SK-N-SH (cell line): ENCODE results near the gene GBP7. TPM values are rescaled to one million over a fixed set of nuclear protein-coding genes. Genes with fewer than 3 reads are reported as not detected.

ENCODE experiments used
- CTCF ChIA-PET: fragments of 300-600, 350-600 bp; formaldehyde crosslinking; extraction: SDS; loops from one replicate; lab custom pipeline; 2021; lab: Yijun Ruan, JAX
- POLR2A ChIA-PET: fragments of 350-600 bp; sonication (Branson Sonifier 250); formaldehyde crosslinking; extraction: SDS; loops from one replicate; lab custom pipeline; 2020; ENCODE audit warnings: antibody characterized with exemption, inconsistent platforms; lab: Yijun Ruan, JAX
- DNase-seq: peaks from one replicate; pipeline ENCODE4 v3.0.0; 2012
- H2AFZ ChIP-seq: fragments of 200-600 bp; sonication (generic); 2 replicates; pipeline ENCODE4 v1.8.1; 2016; ENCODE audit warnings: antibody characterized with exemption, mild to moderate bottlenecking, low read depth
- H3F3A ChIP-seq: fragments of 200-600 bp; sonication (generic); replicated peaks from 2 replicates; pipeline ENCODE3; 2016; ENCODE audit warnings: antibody characterized with exemption, mild to moderate bottlenecking; ENCODE audit not compliant: insufficient read depth
- H3K27ac ChIP-seq, 2 experiments: fragments of 200-500 bp in 1 of 2; fragments of 200-600 bp in 1 of 2; sonication (Bioruptor generic) in 1 of 2; sonication (generic), shearing (Covaris generic) in 1 of 2; 2 replicates each; pipeline versions ENCODE4 v1.5.1 to v1.6.1; 2014 to 2016; ENCODE audit warnings: low read depth in 2 of 2, inconsistent platforms in 1 of 2, low read length in 1 of 2, mild to moderate bottlenecking in 1 of 2, mixed read lengths in 1 of 2
- H3K27me3 ChIP-seq: fragments of 200-600 bp; sonication (generic), shearing (Covaris generic); 2 replicates; pipeline ENCODE4 v1.6.1; 2016; ENCODE audit warnings: mixed run types; ENCODE audit not compliant: insufficient read depth
- H3K36me3 ChIP-seq, 2 experiments: fragments of 200-500 bp in 1 of 2; fragments of 200-600 bp in 1 of 2; sonication (Bioruptor generic) in 1 of 2; sonication (generic) in 1 of 2; replicated peaks in 1 of 2; 2 replicates each; pipeline versions ENCODE3 to v1.5.1; 2014 to 2016; ENCODE audit warnings: low read length in 1 of 2, mild to moderate bottlenecking in 1 of 2; ENCODE audit not compliant: insufficient read depth in 2 of 2, control insufficient read depth in 1 of 2
- H3K4me1 ChIP-seq, 2 experiments: fragments of 200-500 bp in 1 of 2; fragments of 200-600 bp in 1 of 2; sonication (Bioruptor generic) in 1 of 2; sonication (generic), shearing (Covaris generic) in 1 of 2; 2 replicates each; pipeline versions ENCODE4 v1.5.1 to v1.6.1; 2014 to 2016; ENCODE audit warnings: low read depth in 1 of 2, low read length in 1 of 2, mixed run types in 1 of 2; ENCODE audit not compliant: insufficient read depth in 2 of 2, control insufficient read depth in 1 of 2
- H3K4me2 ChIP-seq: fragments of 200-600 bp; sonication (generic), shearing (Covaris generic); 2 replicates; pipeline ENCODE4 v1.6.1; 2017; ENCODE audit warnings: mixed run types
- H3K4me3 ChIP-seq, 2 experiments: fragments of 200-500 bp in 1 of 2; fragments of 200-600 bp in 1 of 2; sonication (Bioruptor generic) in 1 of 2; sonication (generic), shearing (Covaris generic) in 1 of 2; 2 replicates each; pipeline versions ENCODE4 v1.5.1 to v1.8.1; 2014 to 2016; ENCODE audit warnings: low read depth in 2 of 2, inconsistent platforms in 1 of 2, low read length in 1 of 2, mild to moderate bottlenecking in 1 of 2, mixed read lengths in 1 of 2, moderate library complexity in 1 of 2
- H3K79me2 ChIP-seq: fragments of 200-600 bp; sonication (generic); 2 replicates; pipeline ENCODE4 v1.8.1; 2017; ENCODE audit warnings: mild to moderate bottlenecking; ENCODE audit not compliant: insufficient read depth
- H3K9ac ChIP-seq: fragments of 200-600 bp; sonication (generic); 2 replicates; pipeline ENCODE4 v1.6.1; 2017; ENCODE audit warnings: mixed run types
- H3K9me2 ChIP-seq: fragments of 200-600 bp; sonication (generic); 2 replicates; pipeline ENCODE4 v1.6.1; 2017; ENCODE audit warnings: mixed run types
- H3K9me3 ChIP-seq: fragments of 200-600 bp; sonication (generic); 2 replicates; pipeline ENCODE4 v1.6.1; 2017; ENCODE audit warnings: mixed run types, mild to moderate bottlenecking, moderate library complexity
- H4K20me1 ChIP-seq: fragments of 200-600 bp; sonication (generic); 2 replicates; pipeline ENCODE4 v1.6.1; 2017; ENCODE audit warnings: mild to moderate bottlenecking, mixed run types; ENCODE audit not compliant: insufficient read depth
- CHD2 ChIP-seq: fragments of 150-350 bp; IDR thresholded peaks from 2 replicates; pipeline ENCODE4 v1.6.1; 2018; ENCODE audit warnings: low read length; ENCODE audit not compliant: partially characterized antibody
- ELF1 ChIP-seq: IDR thresholded peaks from 2 replicates; pipeline ENCODE4 v1.4.0; 2012
- FOSL2 ChIP-seq: IDR thresholded peaks from 2 replicates; pipeline ENCODE4 v1.4.0; 2012; ENCODE audit warnings: low read depth, mild to moderate bottlenecking, moderate library complexity, borderline replicate concordance
- FOXM1 ChIP-seq: IDR thresholded peaks from 2 replicates; pipeline ENCODE4 v1.4.0; 2012; ENCODE audit warnings: low read depth, mild to moderate bottlenecking
- NFIC ChIP-seq: IDR thresholded peaks from 2 replicates; pipeline ENCODE4 v1.4.0; 2012; ENCODE audit warnings: borderline replicate concordance
- PBX3 ChIP-seq: IDR thresholded peaks from 2 replicates; pipeline ENCODE4; 2012
- POLR2AphosphoS5 ChIP-seq: IDR thresholded peaks from 2 replicates; pipeline ENCODE4 v1.6.1; 2012; ENCODE audit warnings: low read depth, low read length
- RCOR1 ChIP-seq: fragments of 150-350 bp; IDR thresholded peaks from 2 replicates; pipeline ENCODE4 v1.6.1; 2017; ENCODE audit warnings: antibody characterized with exemption, low read length
- TAF1 ChIP-seq: IDR thresholded peaks from 2 replicates; pipeline ENCODE4 v1.6.1; 2012; ENCODE audit warnings: low read depth, mild to moderate bottlenecking, low read length, moderate library complexity, borderline replicate concordance
- USF1 ChIP-seq: IDR thresholded peaks from 2 replicates; pipeline ENCODE4 v1.4.0; 2012; ENCODE audit warnings: low read depth, borderline replicate concordance
- ZBTB33 ChIP-seq: IDR thresholded peaks from 2 replicates; pipeline ENCODE4 v1.4.0; 2012; ENCODE audit warnings: low read depth, borderline replicate concordance
- WGBS: methylation state at CpG from one replicate; pipeline ENCODE4 v1.1.6; 2017; ENCODE audit warnings: low lambda C conversion rate; 5-methylcytosine and 5-hydroxymethylcytosine counted together
- polyA plus RNA-seq, 3 experiments: library from polyadenylated mRNA; depleted of rRNA; stranded (reverse); fragments of >200 nt; gene quantifications; 2 replicates each; pipeline ENCODE4 v1.2.3, GENCODE V29; 2012
- TF ChIP-seq, protein P1 (sequence below): fragments of 150-350 bp; IDR thresholded peaks from 2 replicates; pipeline ENCODE4 v1.6.1; 2016; ENCODE audit warnings: mild to moderate bottlenecking, low read depth, low read length
- TF ChIP-seq, protein P2 (sequence below): IDR thresholded peaks from 2 replicates; pipeline ENCODE4 v1.6.1; 2012; ENCODE audit warnings: mild to moderate bottlenecking, low read depth, low read length, moderate library complexity

GBP7 gene
- polyA plus RNA-seq, 1 of the 3 experiments (the other 2 are of a cell fraction) = not detected

- H3K4me1 ChIP-seq = 0 out of 4 replicates have a peak, but pooled peaks cover 0 to 2% of the 10 kb centered on the region in 2 experiments
- H3K27ac ChIP-seq = no peak overlapping the region
- no peak overlapping the region for H3K4me2 ChIP-seq
- ChIA-PET POLR2A (no interaction called here), CTCF (no interaction called here)
- WGBS = 13% methylated on average over 1 of the region's 1 CpG
- no peaks in the 10 kb centered on the region for H3K36me3 ChIP-seq
- no peaks in the 10 kb centered on the region for H3K9me3 ChIP-seq
- no peak overlapping the region for H2AFZ ChIP-seq
- H3K4me3 ChIP-seq = no peak overlapping the region
- peaks cover 5% of the 10 kb centered on the region for H3F3A ChIP-seq
- no peaks in the 10 kb centered on the region for H3K9me2 ChIP-seq
- no peak overlapping the region for H3K9ac ChIP-seq
- H3K79me2 ChIP-seq = no peaks in the 10 kb centered on the region
- no peak for DNase-seq
- TF ChIP-seq FOXM1 = no peak
- no peak for TF ChIP-seq NFIC
- no peak for TF ChIP-seq ZBTB33
- H3K27me3 ChIP-seq = no peaks in the 10 kb centered on the region
- no peaks in the 10 kb centered on the region for H4K20me1 ChIP-seq
These were observed 42.1 kb downstream of the GBP7 start for GRCh38 chr1:89133747-89134146.

DNA sequence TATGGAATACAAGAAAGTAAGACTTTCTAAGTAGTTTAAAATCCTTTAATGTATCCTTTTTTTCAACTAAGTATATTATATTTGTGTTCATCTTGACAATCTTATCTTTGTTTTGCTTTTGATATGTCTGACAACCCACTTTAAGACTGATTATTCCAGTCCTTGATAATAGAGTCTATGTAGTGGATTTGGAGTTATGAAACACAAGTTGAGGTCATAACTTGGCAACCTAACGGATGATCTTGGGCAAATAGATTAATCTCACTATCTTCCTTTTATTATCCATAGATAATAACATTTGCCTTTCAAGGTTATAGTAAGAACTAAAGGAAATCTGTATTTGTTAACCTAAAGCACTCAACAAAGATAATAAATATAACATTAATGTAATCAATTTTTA is 45.1 kb downstream of the GBP7 start:
- H3K79me2 ChIP-seq = no peaks in the 10 kb centered on the region
- H3K9me3 ChIP-seq = no peaks in the 10 kb centered on the region
- no peaks in the 10 kb centered on the region for H3K36me3 ChIP-seq
- no peaks in the 10 kb centered on the region for H3K9me2 ChIP-seq
- ChIA-PET CTCF (interaction anchor here (1.0 kb wide), 1 partner anchor 45 kb away, joined by 4 read pairs; no protein-coding TSS in a partner anchor), POLR2A (no interaction called here)
- no peak for TF ChIP-seq RCOR1
- TF ChIP-seq POLR2AphosphoS5 = no peak
- TF ChIP-seq USF1 = no peak
- TF ChIP-seq ELF1 = no peak
- H3K27ac ChIP-seq = no peak overlapping the region
- H3K27me3 ChIP-seq = no peaks in the 10 kb centered on the region
- no peak overlapping the region for H3K9ac ChIP-seq
- H2AFZ ChIP-seq = no peak overlapping the region
- peaks cover 2 to 11% of the 10 kb centered on the region in 2 experiments; a peak in 3 of 4 replicates for H3K4me1 ChIP-seq
- no peak for DNase-seq
- H3K4me2 ChIP-seq = peak overlapping the region; percentile 71; the same call in 1 of the 2 replicates
- H3F3A ChIP-seq = peaks cover 10% of the 10 kb centered on the region
- 66% methylated on average over 1 of the region's 1 CpG for WGBS
- H4K20me1 ChIP-seq = no peaks in the 10 kb centered on the region
- no peak overlapping the region for H3K4me3 ChIP-seq

DNA sequence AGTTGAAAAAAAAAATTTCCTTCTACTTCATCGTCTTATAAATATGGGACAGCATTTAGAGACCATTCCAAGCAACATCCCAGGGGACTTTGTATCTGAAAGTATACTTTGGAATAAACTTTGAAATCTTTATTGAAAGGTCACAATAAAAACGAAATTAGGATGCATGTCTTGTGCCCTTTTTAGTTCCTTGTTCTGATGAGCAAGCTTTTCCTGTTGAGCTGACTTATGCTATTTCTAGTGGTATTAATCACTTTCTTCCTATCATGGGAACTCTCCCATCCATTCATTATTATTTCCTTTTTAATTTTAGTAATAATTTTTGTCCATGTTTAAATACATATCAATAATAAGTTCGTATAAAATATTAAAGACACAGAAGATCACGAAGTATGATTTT is 45.9 kb downstream of the GBP7 start:
- Histone ChIP-seq H3F3A (peaks cover 10% of the 10 kb centered on the region), H2AFZ (peak overlapping the region; percentile 86; the same call in 1 of the 2 replicates), H3K4me3 (no peak overlapping the region), H3K9me3 (no peaks in the 10 kb centered on the region), H3K79me2 (no peaks in the 10 kb centered on the region), H3K27me3 (no peaks in the 10 kb centered on the region), H3K36me3 (no peaks in the 10 kb centered on the region), H3K4me1 (peaks cover 4 to 15% of the 10 kb centered on the region in 2 experiments; a peak in 3 of 4 replicates), H3K4me2 (peak overlapping the region; percentile 71; the same call in 1 of the 2 replicates), H3K9me2 (no peaks in the 10 kb centered on the region), H3K27ac (no peak overlapping the region), H3K9ac (no peak overlapping the region), H4K20me1 (no peaks in the 10 kb centered on the region)
- CTCF ChIA-PET = no interaction called here
- 81% methylated on average over 4 of the region's 4 CpGs for WGBS
- DNase-seq = no peak
- POLR2A ChIA-PET = interaction anchor here (0.7 kb wide), 1 partner anchor 37 kb away, joined by 3 read pairs; no protein-coding TSS in a partner anchor
- TF ChIP-seq FOSL2 (no peak), TAF1 (no peak), PBX3 (no peak), CHD2 (no peak), ELF1 (no peak)
- TF ChIP-seq, protein P1, sequence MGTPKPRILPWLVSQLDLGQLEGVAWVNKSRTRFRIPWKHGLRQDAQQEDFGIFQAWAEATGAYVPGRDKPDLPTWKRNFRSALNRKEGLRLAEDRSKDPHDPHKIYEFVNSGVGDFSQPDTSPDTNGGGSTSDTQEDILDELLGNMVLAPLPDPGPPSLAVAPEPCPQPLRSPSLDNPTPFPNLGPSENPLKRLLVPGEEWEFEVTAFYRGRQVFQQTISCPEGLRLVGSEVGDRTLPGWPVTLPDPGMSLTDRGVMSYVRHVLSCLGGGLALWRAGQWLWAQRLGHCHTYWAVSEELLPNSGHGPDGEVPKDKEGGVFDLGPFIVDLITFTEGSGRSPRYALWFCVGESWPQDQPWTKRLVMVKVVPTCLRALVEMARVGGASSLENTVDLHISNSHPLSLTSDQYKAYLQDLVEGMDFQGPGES = no peak
- TF ChIP-seq, protein P2, sequence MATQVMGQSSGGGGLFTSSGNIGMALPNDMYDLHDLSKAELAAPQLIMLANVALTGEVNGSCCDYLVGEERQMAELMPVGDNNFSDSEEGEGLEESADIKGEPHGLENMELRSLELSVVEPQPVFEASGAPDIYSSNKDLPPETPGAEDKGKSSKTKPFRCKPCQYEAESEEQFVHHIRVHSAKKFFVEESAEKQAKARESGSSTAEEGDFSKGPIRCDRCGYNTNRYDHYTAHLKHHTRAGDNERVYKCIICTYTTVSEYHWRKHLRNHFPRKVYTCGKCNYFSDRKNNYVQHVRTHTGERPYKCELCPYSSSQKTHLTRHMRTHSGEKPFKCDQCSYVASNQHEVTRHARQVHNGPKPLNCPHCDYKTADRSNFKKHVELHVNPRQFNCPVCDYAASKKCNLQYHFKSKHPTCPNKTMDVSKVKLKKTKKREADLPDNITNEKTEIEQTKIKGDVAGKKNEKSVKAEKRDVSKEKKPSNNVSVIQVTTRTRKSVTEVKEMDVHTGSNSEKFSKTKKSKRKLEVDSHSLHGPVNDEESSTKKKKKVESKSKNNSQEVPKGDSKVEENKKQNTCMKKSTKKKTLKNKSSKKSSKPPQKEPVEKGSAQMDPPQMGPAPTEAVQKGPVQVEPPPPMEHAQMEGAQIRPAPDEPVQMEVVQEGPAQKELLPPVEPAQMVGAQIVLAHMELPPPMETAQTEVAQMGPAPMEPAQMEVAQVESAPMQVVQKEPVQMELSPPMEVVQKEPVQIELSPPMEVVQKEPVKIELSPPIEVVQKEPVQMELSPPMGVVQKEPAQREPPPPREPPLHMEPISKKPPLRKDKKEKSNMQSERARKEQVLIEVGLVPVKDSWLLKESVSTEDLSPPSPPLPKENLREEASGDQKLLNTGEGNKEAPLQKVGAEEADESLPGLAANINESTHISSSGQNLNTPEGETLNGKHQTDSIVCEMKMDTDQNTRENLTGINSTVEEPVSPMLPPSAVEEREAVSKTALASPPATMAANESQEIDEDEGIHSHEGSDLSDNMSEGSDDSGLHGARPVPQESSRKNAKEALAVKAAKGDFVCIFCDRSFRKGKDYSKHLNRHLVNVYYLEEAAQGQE = no peak
